Measurements from ENCODE around the gene SLC9A1. TPM values are rescaled to one million over a fixed set of nuclear protein-coding genes. Genes with fewer than 3 reads are reported as not detected.

The SLC9A1 gene
- total and polyA plus RNA-seq, 10 of the 15 experiments (the other 5 are each of a cell fraction or from before 2014, with no cell fraction given) = 0.87 to 21.4 (median 4.3) TPM

DNA sequence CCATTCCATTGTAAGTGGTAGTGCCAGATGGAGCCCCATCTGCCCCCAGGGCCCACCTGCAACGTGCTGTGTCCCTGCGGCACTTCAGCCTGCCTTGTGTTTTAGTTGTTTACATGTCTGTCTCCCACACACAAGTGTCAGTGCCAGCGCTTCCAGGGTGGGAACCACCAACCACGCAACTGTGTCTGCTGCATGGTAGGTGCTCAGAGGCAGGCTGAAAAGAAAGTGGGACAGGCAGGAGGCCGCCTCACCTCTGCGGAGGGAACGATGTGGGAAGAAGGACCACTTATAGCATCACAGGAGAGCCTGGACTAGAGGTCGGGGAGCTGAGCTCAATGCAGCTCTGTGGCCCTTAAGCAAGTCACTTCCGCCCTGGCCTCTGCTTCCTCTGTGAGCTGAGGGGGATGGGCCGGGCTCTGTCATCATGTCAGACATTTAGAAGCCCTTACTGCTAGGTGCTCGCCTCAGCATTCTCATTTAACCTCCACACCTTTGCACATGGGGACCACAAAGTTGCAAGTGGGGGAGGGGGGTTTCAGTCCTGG lies 17.9 kb downstream of the SLC9A1 start (continued):
- TF ChIP-seq JUNB (IDR thresholded peaks at IDR 0.05) (no peak), ATF7 (IDR thresholded peaks at IDR 0.05; ENCODE audit: low read depth) (no peak), SREBF2 (IDR thresholded peaks at IDR 0.05; ENCODE audit: low read length) (no peak), RB1 (IDR thresholded peaks at IDR 0.05; ENCODE audit: borderline replicate concordance) (no peak), ETV6 (conservative IDR thresholded peaks at IDR 0.05 in 1 of 2, IDR thresholded peaks at IDR 0.05 in 1 of 2; ENCODE audit: borderline replicate concordance in 1 of 2, low read depth in 1 of 2) (no peak), TCF7 (IDR thresholded peaks at IDR 0.05; ENCODE audit: borderline replicate concordance) (no peak), PKNOX1 (IDR thresholded peaks at IDR 0.05) (no peak), SPI1 (IDR thresholded peaks at IDR 0.05; ENCODE audit: borderline replicate concordance, insufficient read depth, low read depth, low read length) (peak; percentile 63; the same call in 1 of the 2 replicates), MTA3 (IDR thresholded peaks at IDR 0.05; ENCODE audit: borderline replicate concordance, low read length) (no peak), ESRRA (IDR thresholded peaks at IDR 0.05; ENCODE audit: low read length) (no peak), NR2F1 (conservative IDR thresholded peaks at IDR 0.05) (no peak; the same call in 1 of the 2 replicates), ZNF207 (IDR thresholded peaks at IDR 0.05; ENCODE audit: borderline replicate concordance) (no peak), RBBP5 (conservative IDR thresholded peaks at IDR 0.05) (no peak), POLR2AphosphoS5 (IDR thresholded peaks at IDR 0.05; ENCODE audit: low read length) (peak; percentile 57), YY1 (IDR thresholded peaks at IDR 0.05; ENCODE audit: low read depth, low read length) (0 out of 2 replicates have a peak, but pooled peaks have one; percentile 39), STAT1 (conservative IDR thresholded peaks at IDR 0.05) (no peak), CEBPB (IDR thresholded peaks at IDR 0.05; ENCODE audit: borderline replicate concordance in 1 of 2, low read depth in 2 of 2, low read length in 2 of 2) (no peak), DPF2 (IDR thresholded peaks at IDR 0.05) (0 out of 2 replicates have a peak, but pooled peaks have one; percentile 19), MTA2 (IDR thresholded peaks at IDR 0.05; ENCODE audit: low read depth) (no peak), NR2C2 (IDR thresholded peaks at IDR 0.05; ENCODE audit: borderline replicate concordance, control insufficient read depth, insufficient read length, low read depth) (no peak), CHD1 (IDR thresholded peaks at IDR 0.05; ENCODE audit: low read depth, low read length) (no peak)
- TF ChIP-seq, protein P1, sequence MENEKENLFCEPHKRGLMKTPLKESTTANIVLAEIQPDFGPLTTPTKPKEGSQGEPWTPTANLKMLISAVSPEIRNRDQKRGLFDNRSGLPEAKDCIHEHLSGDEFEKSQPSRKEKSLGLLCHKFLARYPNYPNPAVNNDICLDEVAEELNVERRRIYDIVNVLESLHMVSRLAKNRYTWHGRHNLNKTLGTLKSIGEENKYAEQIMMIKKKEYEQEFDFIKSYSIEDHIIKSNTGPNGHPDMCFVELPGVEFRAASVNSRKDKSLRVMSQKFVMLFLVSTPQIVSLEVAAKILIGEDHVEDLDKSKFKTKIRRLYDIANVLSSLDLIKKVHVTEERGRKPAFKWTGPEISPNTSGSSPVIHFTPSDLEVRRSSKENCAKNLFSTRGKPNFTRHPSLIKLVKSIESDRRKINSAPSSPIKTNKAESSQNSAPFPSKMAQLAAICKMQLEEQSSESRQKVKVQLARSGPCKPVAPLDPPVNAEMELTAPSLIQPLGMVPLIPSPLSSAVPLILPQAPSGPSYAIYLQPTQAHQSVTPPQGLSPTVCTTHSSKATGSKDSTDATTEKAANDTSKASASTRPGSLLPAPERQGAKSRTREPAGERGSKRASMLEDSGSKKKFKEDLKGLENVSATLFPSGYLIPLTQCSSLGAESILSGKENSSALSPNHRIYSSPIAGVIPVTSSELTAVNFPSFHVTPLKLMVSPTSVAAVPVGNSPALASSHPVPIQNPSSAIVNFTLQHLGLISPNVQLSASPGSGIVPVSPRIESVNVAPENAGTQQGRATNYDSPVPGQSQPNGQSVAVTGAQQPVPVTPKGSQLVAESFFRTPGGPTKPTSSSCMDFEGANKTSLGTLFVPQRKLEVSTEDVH (IDR thresholded peaks at IDR 0.05; ENCODE audit: low read depth, partially characterized antibody) = no peak
- TF ChIP-seq, protein P2, sequence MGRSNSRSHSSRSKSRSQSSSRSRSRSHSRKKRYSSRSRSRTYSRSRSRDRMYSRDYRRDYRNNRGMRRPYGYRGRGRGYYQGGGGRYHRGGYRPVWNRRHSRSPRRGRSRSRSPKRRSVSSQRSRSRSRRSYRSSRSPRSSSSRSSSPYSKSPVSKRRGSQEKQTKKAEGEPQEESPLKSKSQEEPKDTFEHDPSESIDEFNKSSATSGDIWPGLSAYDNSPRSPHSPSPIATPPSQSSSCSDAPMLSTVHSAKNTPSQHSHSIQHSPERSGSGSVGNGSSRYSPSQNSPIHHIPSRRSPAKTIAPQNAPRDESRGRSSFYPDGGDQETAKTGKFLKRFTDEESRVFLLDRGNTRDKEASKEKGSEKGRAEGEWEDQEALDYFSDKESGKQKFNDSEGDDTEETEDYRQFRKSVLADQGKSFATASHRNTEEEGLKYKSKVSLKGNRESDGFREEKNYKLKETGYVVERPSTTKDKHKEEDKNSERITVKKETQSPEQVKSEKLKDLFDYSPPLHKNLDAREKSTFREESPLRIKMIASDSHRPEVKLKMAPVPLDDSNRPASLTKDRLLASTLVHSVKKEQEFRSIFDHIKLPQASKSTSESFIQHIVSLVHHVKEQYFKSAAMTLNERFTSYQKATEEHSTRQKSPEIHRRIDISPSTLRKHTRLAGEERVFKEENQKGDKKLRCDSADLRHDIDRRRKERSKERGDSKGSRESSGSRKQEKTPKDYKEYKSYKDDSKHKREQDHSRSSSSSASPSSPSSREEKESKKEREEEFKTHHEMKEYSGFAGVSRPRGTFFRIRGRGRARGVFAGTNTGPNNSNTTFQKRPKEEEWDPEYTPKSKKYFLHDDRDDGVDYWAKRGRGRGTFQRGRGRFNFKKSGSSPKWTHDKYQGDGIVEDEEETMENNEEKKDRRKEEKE (IDR thresholded peaks at IDR 0.05) = no peak
- TF ChIP-seq, protein P3, sequence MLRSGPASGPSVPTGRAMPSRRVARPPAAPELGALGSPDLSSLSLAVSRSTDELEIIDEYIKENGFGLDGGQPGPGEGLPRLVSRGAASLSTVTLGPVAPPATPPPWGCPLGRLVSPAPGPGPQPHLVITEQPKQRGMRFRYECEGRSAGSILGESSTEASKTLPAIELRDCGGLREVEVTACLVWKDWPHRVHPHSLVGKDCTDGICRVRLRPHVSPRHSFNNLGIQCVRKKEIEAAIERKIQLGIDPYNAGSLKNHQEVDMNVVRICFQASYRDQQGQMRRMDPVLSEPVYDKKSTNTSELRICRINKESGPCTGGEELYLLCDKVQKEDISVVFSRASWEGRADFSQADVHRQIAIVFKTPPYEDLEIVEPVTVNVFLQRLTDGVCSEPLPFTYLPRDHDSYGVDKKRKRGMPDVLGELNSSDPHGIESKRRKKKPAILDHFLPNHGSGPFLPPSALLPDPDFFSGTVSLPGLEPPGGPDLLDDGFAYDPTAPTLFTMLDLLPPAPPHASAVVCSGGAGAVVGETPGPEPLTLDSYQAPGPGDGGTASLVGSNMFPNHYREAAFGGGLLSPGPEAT (IDR thresholded peaks at IDR 0.05; ENCODE audit: low read depth) = no peak

All from GM12878 (cell line).